BJ (cell line): ENCODE data around the gene ENTPD8. TPM values are rescaled to one million over a fixed set of nuclear protein-coding genes. Genes with fewer than 3 reads are reported as not detected.
A peak's percentile ranks its signal among the peaks of the same experiment; 100 is the strongest.

Source experiments
- CTCF ChIA-PET: fragments of 350-600 bp; formaldehyde crosslinking; extraction: SDS; loops from one replicate; lab custom pipeline; 2021; ENCODE audit warnings: antibody characterized with exemption, inconsistent platforms; lab: Yijun Ruan, JAX
- POLR2A ChIA-PET: fragments of 300-600 bp; sonication (Branson Sonifier 250); formaldehyde crosslinking; extraction: SDS; loops from one replicate; lab custom pipeline; 2021; ENCODE audit warnings: antibody characterized with exemption; lab: Charles Lee
- DNase-seq: peaks from one replicate; pipeline ENCODE4 v3.0.0-alpha.2; 2011; ENCODE audit warnings: low read depth
- H3K27me3 ChIP-seq: 2 replicates; pipeline ENCODE4 v1.6.0; 2011; ENCODE audit warnings: low read length; ENCODE audit not compliant: control insufficient read depth, insufficient read depth
- H3K36me3 ChIP-seq: 2 replicates; pipeline ENCODE4 v1.5.1; 2011; ENCODE audit warnings: low read length; ENCODE audit not compliant: control insufficient read depth, insufficient read depth
- H3K4me3 ChIP-seq: 2 replicates; pipeline ENCODE4 v1.5.1; 2011; ENCODE audit warnings: low read depth, mild to moderate bottlenecking, control low read depth, low read length
- polyA plus RNA-seq: library from polyadenylated mRNA; depleted of rRNA; stranded (reverse); fragments of >200 nt; gene quantifications from 2 replicates; pipeline ENCODE4 v1.2.3, GENCODE V29; 2011
- TF ChIP-seq, protein P1 (sequence below): IDR thresholded peaks from 2 replicates; pipeline ENCODE4 v1.5.1; 2011; ENCODE audit warnings: low read depth, mild to moderate bottlenecking, control low read depth, inconsistent platforms, low read length, moderate library complexity; ENCODE audit not compliant: insufficient read depth

The ENTPD8 gene
- polyA plus RNA-seq, 1 experiment = not detected

DNA sequence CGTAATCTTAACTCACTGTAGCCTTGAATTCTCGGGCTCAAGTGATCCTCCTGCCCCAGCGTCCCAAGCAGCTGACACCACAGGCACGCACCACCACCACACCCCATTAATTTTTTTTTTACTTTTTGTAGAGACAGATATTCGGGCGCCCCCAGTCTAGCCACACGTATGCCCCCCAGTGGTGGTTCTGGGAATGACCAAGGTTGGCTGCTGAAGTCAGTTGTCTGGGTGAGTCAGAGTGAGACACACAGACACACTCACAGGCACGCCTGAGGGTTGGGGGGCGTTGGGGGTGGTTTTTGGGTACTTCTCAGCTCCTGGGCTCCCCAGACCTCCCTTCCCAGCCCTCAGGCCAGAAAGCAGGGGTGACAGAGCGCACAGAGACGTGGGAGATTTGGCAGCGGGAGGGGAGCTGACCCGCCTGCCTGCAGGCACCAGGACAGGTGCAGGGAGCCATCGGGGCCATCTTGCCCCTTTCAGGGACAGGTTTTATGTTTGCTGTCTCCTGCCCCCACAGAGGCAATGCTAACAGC is 4.2 kb upstream of the ENTPD8 start:
- ChIA-PET POLR2A (no interaction called here), CTCF (interaction anchor here (0.7 to 2.9 kb wide), 15 partner anchors 8 to 211 kb away, joined by 3 to 13 read pairs (median 4); partner anchors contain the start of genes EXD3, NOXA1, NRARP and NSMF)
- DNase-seq = peak; percentile 31
- no peak overlapping the region for H3K4me3 ChIP-seq
- peaks cover 10% of the 10 kb centered on the region for H3K36me3 ChIP-seq
- TF ChIP-seq, protein P1, sequence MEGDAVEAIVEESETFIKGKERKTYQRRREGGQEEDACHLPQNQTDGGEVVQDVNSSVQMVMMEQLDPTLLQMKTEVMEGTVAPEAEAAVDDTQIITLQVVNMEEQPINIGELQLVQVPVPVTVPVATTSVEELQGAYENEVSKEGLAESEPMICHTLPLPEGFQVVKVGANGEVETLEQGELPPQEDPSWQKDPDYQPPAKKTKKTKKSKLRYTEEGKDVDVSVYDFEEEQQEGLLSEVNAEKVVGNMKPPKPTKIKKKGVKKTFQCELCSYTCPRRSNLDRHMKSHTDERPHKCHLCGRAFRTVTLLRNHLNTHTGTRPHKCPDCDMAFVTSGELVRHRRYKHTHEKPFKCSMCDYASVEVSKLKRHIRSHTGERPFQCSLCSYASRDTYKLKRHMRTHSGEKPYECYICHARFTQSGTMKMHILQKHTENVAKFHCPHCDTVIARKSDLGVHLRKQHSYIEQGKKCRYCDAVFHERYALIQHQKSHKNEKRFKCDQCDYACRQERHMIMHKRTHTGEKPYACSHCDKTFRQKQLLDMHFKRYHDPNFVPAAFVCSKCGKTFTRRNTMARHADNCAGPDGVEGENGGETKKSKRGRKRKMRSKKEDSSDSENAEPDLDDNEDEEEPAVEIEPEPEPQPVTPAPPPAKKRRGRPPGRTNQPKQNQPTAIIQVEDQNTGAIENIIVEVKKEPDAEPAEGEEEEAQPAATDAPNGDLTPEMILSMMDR = peak; percentile 91
- H3K27me3 ChIP-seq = no peaks in the 10 kb centered on the region

GRCh38 chr9:137444106-137444790 is 3.1 kb upstream of the ENTPD8 start:
- TF ChIP-seq, protein P1 = no peak
- CTCF ChIA-PET = interaction anchor here (1.0 to 3.6 kb wide), 9 partner anchors 8 to 210 kb away, joined by 3 to 27 read pairs (median 4); partner anchors contain the start of genes EXD3, NOXA1 and NRARP
- POLR2A ChIA-PET = no interaction called here
- no peak overlapping the region for H3K4me3 ChIP-seq
- H3K36me3 ChIP-seq = peaks cover 4% of the 10 kb centered on the region
- DNase-seq = no peak
- no peaks in the 10 kb centered on the region for H3K27me3 ChIP-seq

DNA sequence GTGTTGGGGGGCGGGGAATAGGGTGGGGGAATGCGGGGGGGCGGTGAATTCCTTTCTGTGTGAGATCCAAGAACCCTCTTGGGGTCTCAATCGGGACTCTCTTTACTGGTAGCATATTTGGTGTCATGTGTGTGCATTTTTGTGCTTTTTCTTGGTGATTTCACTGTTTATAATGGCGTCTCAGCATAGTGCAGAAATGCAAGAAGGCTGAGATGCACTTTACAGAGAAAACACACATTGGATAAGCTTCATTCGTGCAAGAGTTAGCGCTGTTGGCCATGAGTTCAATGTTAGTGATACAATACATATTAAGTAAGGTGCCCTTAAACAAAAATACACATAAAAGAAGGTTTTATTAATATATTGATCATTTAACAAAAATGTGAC is 771 bp upstream of the ENTPD8 start:
- Histone ChIP-seq H3K36me3 (no peaks in the 10 kb centered on the region), H3K4me3 (no peak overlapping the region), H3K27me3 (no peaks in the 10 kb centered on the region)
- TF ChIP-seq, protein P1 = no peak
- CTCF ChIA-PET = interaction anchor here (0.7 to 3.6 kb wide), 2 partner anchors 18 to 57 kb away, joined by 3 to 27 read pairs; partner anchors contain the start of genes EXD3 and NOXA1
- DNase-seq = no peak
- POLR2A ChIA-PET = interaction anchor here (0.6 kb wide), 1 partner anchor 253 kb away, joined by 6 read pairs; no protein-coding TSS in a partner anchor

DNA sequence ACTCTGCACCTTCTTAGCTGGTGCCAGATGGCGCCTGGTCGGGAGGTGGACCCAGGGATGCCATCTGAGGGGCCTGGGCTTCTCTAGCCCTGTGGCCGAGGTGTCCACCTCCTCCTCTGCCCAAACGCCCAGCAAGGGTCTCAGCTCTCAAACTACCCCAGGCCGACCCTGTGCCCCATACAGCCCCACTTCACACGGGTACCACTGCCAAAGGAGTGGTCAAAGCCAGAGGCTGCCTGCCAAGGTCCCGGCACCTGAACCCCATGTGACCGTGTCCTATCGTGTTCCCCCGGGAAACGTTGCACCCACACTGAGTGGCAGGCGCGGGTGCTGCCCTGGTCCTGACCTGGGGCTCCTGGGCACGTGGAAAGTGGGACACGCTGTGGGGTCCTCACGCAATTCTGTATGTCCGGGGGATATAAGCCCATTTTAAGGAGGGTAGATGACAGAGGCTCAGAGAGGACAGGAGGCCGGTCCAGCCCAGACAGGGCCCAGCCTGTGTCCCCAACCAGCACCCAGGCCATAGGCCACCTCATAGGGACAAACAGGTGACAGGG is 1.9 kb downstream of the ENTPD8 start:
- no peak for DNase-seq
- Histone ChIP-seq H3K4me3 (no peak overlapping the region), H3K36me3 (no peaks in the 10 kb centered on the region), H3K27me3 (no peaks in the 10 kb centered on the region)
- POLR2A ChIA-PET = no interaction called here
- CTCF ChIA-PET = interaction anchor here (0.6 kb wide), 1 partner anchor 1181 kb away, joined by 4 read pairs; no protein-coding TSS in a partner anchor
- TF ChIP-seq, protein P1 = no peak

DNA sequence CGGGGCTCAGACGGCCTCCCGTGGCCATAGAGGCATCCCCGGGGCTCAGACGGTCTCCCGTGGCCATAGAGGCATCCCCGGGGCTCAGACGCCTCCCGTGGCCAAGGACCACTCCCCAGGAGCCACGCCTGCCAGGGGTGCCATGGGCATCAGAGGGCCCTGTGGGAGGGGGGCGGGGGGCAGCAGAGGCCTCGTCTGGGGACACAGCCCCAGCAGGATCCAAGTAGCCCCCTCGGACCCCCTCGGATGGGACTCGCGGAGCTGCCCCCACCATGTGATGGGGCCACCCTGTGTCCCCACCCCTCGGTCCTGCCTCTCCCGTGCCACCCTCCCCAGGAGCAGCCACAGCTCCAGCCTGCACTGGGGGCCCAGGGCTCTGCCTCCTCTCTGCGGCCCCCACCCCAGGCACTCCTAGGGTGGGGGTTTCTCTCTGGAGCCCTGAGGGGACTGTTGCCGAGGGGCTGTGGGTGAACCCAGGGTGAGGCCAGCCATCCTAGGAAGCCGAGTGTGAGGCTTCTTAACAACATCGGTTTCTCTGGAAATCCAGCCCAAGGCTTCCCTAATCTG is 2.5 kb downstream of the ENTPD8 start:
- Histone ChIP-seq H3K36me3 (no peaks in the 10 kb centered on the region), H3K4me3 (no peak overlapping the region), H3K27me3 (no peaks in the 10 kb centered on the region)
- TF ChIP-seq, protein P1 = no peak
- CTCF ChIA-PET = no interaction called here
- POLR2A ChIA-PET = no interaction called here
- DNase-seq = no peak
